NAMALWA (cell line): ENCODE measurements around the gene CBX2.
"Not testable (repeated sequence)": the region's sequence is repeated elsewhere in the genome, so short reads cannot be mapped to it uniquely, and the experiment has no call there.

Experiments used
- DNase-seq: peaks from one replicate; pipeline ENCODE4 v3.0.0-alpha.2; 2015; ENCODE audit warnings: low spot score

CBX2 gene

DNA sequence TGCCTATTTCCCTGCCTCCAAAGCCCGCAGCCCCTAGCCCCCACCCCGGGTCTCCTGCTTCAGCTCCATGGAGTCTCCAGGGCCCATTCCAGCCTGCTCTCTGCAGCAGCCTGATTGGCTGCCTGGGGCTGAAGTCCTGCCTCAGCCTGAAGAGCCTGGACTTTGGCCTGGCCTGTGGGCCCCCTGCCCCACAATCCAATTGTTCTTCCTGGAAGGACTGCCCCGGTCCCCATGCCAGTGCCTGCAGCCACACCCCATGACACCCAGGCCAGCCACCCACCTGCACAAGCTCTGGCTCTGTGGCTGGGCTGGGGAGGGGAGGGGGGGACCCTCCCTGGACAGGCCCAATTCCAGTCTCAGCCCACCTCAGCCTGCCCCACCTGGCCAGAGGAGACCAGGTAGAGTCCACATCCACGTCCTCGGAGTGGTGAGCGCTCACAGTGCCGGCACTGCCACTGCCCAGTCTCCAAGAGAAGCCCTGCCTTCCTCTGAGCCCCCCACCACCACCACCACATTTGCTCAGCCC lies 34.9 kb upstream of the CBX2 start:
- DNase-seq = no peak

DNA sequence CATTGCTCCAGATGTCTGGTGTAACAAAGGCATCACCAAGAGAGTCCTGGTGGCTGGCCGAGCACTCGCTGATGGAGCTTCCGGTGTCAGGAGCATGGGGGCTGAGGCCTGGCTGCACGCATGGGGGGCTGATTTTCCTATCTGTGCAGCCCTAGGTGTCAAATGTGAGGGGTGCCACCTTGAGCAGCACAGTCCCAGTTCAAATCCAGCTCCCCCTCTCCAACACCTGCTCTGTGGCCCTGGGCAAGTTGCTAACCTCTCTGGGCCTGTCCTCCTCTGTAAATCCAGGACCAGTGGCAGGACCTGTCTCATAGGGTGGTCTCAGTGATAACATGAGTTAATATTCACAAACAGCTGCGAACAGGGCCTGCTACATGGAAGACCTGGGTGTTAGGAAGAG lies 34.3 kb upstream of the CBX2 start:
- no peak for DNase-seq

DNA sequence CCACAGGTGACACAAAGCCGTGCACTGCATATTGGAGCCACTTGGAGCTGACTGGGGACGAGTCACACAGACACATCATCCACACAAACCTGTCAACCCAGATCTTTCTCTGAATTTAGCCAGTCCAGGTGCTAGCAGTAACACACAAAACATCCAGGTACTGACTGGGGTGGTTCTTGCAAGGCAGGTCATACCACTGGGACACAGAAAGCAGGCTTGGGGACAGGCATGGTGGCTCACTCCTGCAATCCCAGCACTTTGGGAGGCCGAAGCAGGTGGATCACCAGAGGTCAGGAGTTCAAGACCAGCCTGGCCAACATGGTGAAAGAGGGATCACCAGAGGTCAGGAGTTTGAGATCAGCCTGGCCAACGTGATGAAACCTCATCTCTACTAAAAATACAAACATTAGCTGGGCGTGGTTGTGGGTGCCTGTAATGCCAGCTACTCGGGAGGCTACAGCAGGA lies 32.3 kb upstream of the CBX2 start:
- DNase-seq = no peak

DNA sequence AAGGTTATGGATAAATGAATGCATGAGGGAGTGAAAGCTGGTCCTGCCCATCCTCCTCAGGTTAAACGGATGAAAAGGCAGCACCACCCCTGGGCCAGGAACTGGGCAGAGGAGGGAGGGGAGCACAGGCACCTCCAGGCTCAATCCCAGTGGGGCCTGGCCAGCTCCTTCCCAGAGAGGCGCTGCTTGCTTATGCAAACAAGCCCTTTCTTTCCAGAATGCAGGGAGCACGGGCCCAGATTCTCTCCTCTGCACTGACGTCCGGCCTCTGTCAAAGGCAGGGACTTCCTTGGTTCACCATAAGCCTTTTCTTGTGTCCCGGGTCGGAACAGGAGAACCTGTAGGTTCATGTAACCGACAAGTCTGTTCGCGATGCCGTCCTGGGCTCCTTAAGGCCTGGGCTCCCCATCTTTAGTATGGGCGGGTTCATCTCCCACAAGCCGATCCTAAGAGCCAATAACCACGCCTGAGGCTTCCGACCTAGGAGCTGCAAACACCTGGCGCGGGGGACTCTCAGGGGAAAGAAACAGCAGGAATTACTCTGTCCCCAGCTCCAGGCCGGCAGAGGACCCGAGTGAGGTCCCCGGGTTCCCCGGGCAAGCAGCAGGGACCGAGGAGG lies 30.9 kb upstream of the CBX2 start:
- DNase-seq = no peak

DNA sequence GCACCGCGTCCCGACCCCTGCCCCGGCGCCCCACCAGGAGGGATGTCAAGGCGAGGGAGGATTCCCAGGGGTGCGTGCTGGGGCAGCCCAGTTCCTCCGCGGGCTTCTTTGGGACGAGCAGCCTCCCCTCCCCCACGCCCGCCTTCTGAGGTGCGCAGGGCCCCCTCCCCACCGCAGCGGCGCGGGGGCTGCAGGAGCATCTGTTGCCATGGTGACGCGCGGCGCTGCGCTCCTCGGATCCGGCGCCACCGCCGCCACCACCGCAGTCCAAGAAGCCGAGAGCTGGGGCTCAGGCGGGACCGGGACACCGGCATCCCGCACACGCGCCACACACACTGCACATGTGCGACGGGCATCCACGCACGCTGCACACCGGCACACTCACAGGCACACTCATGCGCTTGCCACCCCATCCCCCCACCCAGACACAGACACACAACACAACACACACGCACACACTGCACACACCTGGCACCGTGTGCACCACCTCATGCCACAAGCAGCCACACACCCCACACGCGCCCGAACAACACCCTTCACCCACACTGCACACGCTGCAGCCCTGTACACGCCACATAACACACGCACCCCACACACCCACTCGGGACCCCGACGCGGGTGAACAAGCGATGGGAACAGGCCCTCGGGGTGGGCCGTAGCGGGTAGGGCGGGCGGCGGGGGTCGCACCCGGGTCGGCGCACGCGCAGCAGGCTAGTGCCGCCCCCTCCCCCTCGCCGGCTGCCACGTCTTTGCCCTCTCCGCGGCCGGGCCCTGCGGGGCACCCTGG lies 30.2 kb upstream of the CBX2 start:
- no peak for DNase-seq

DNA sequence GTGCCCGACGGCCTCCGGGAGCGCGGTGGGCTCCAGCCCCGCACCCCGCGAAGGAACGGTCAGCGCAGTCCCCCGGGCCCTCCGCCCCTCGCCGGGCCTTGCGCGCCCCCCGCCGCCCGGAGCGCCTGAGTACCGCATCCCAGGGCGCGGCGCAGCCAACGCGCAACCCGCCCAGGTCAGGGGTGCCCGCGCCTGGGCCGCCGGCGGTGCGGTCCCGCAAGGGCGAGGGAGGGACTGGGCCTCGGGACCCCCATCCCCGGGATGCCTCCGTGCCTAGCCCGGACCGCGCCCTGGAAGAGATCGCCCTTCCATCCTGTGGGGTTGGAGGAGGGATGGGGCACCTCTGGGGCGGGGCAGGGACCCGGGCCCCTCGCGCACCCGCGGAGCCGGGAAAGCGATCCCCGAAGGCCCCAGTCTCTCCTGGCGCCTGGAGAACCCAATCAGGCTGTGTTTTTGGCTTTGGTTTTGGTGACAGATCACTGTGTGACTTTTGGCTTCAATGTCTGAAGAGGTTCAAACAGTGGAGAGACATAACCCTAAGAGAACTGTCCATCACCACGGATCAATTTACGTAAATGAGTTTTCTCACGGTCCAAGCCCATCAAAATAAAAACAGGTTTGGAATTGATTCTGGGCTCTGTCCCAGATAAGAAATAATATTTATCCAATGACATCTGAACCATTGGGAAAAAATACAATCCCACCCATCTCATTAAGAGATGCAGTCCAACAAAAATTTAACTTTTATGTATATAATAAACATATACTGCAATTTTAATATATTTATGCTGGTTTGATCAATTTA lies 29.5 kb upstream of the CBX2 start:
- DNase-seq = no peak

DNA sequence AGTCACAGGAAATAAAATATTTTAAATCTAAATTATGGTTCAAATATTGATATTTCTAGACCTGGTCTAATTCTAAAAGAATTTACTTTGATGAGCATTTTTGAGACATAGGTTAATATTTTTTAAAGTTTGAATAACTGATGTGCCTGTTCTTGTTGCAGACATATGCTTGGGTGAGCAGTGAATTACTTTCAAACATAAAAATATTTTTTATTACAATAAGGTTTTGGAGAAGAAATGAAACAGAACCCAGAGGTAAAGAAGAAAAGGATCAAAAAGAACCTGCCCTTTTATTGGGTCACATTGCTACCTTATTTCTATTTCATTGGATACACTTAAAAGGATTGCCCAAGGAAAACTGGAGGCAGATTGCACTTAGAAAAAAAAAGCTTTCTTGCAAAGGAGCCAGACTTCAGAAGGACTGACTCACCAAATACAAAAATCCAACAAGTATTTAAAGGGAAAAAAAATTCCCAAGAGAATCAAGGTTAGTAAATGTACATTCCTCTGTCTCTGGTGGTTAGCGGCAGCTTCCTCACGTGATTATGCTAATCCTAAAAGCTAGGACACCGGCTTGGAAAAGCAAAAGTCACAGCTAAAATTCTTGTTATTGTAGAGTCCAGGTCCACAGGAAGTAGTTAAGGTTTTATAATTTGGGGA lies 28.7 kb upstream of the CBX2 start:
- DNase-seq = no peak

DNA sequence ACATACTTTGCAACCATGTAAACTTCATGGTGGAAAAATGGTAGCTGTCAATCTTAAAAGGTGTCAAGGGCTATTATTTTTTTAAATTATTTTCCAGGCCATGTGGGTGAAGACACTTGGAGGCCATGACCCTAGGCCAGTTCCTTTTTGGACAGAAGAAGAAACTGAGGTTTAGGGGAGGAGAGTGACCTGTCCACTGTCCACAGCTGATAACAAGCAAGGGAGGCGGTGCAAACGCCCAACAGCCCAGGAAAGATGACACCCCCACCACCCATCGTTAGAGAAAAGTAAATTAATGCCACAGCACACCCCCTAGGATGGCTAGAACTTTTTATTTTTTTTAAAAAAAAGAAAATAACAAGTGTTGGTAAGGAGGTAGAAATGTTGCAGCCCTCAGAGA lies 28.0 kb upstream of the CBX2 start:
- DNase-seq = no peak

DNA sequence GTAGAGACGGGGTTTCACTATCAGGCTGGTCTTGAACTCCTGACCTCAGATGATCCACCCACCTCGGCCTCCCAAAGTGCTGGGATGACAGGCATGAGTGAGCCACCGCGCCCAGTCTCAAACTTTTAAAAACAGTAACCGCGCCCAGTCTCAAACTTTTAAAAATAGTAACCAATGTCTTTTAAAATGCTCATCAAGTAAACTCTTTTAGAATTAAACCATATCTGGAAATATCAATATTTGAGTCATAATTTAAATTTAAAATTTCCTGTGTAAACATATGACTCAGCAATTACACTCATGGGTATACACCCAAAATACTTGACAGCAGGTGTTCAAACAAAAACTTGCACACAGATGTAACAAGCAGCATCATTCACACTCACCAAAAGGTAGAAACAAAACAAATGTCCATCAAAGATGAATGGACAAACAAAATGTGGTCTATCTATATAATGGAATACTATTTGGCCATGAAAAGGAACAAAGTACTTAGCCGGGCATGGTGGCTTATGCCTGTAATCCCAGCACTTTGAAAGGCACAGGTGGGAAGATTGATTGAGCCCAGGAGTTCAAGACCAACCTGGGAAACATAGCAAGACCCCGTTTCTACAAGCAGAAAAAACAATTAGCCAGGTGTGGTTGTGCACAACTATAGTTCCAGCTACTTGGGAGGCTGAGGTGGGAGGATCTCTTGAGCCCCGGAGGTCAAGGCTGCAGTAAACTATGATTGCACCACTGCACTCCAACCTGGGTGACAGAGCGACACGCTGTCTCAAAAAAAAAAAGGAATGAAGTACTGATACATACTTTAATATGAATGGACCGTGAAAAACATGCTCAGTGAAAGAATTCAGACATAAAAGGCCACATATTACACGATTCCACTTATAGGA lies 27.1 kb upstream of the CBX2 start:
- DNase-seq = no peak

DNA sequence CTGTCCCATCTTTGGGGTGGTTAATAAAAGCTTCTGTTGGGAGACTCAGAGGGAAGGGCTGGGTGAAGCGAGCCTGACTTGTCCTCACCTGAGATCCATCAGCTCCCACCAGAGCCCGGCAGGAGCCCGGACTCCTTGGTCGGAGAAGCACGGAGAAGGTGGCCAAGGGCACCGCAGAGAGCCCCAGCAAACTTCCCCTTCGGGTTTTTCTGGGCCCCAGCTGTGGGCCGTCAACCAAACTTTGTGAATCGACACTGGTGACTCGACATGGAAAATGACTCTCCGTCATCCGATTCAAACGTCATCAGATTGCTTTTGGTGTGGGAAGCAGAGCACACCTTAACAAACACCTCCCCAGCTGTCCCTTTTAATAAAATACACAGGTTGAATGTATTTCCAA lies 25.8 kb upstream of the CBX2 start:
- no peak for DNase-seq

DNA sequence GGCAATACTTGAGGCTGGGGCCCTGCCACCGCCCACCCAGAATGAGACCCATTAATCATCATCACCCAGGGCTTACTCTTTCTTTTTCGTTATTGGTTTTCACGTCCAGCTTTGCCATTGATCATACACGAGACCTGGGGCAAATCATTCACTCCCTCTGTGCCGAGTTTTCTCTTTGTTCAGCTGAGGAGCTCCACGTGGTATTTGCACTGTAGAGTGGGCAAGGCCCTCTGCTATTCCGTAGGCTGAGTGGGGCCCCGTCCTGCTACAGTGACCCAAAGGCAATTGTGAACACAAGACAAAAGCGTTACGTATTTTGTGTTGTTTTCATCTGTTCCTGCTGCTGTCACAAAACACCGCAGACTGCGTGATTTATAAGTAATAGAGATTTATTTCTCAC lies 23.6 kb upstream of the CBX2 start:
- no peak for DNase-seq

DNA sequence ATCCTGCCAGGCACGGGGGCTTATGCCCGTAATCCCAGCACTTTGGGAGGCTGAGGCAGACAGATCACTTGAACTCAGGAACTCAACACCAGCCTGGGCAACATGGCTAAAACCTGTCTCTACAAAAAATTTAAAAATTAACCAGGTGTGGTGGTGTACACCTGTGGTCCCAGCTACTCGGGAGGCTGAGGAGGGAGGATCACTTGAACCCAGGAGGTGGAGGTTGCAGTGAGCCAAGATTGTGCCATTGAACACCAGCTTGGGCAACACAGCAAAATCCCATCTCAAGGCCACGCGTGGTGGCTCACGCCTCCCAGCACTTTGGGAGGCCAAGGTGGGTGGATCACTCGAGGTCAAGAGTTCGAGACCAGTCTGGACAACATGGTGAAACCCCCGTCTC lies 23.0 kb upstream of the CBX2 start:
- DNase-seq = not testable (repeated sequence)

DNA sequence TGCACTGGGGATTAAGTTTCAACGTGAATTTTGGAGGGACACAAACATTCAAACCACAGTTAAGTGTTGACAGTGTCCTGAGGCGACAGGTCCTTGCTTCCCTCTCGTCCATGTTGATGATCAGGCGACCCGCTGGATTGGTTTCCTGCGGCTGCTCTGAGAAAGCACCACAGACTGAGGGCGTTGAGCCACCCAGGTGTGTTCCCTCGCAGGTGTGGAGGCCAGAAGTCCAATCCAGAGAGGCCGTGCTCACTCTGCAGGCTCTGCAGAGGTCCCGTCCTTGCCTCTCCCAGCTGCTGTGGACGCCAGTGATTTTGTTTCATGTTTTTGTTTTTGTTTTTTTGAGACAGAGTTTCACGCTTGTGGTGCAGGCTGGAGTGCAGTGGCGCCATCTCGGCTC lies 22.4 kb upstream of the CBX2 start:
- DNase-seq = no peak

DNA sequence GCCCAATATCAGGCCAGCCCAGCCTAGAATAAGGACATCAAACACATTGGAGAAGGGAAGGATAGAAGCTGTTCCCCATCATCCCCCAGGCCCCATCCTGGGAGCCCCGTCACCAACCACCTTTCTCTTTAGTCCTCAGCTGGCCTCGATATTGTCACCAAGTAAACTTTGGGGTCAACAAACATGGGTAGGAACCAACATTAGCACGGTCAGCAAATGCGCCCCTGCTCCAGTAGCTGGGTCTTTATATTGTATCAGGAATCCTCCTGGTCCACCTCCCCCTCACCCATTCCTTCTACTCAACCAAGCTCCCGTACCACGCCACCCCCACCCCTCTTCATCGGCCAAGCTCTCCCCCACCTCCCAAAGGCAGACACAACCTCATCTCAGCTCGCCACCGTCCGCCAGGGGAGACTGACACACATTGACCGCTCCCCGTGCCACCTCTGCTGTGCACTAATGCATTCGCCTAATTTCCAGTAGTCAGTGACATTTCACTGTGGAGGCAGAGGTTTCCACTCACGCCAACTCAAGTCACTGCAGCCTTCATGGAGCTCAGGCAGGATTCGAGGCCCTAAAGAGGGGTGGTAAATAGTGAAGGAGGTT lies 20.7 kb upstream of the CBX2 start:
- no peak for DNase-seq

DNA sequence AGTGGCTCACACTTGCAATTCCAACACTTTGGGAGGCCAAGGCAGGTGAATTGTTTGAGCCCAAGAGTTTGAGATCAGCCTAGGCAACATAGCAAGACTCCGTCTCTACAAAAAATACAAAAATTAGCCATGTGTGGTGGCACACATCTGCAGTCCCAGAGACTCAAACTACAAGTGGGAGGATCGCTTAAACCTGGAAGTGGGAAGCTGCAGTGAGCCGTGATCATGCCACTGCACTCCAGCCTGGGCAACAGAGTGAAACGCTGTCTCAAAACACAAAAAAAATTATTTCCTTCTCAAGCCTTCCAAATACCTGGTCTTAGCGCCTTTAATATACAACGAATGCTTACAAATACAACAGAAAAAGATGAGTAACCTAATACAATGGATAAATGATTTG lies 19.7 kb upstream of the CBX2 start:
- DNase-seq = no peak

DNA sequence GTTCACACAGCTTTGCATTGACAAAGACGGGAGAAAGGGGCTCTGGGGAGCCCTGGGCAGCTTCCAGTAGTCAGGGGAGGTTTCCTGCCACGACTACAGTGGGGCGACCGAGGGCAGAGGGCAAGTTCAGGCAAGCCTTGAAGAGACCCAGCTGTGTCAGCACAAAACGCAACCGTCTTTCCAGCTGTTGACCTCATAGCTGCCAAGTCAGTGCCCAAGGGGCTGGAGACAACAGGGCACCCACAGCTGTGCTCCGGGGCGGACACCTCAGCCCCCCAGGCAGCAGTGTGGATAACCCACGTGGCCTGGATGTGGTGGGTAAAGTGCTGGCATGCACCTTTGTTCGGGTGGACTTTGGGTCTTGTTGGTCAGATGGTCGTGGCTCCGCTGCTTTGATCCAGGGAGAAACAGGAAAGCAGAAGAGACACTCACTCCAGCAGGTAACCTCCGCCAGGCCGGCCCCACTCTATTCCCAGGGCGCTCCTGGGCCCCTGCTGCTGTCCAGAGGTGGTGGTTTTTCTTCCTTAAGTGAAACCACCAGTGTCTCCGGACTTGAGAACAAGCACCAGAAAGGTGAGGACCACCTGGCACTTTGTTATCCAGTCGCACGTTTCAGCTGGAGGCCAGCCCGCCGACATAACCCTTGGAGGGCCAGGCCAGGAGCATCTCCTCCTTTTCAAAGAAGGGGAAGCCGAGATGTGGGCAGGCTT lies 17.6 kb upstream of the CBX2 start:
- DNase-seq = no peak

DNA sequence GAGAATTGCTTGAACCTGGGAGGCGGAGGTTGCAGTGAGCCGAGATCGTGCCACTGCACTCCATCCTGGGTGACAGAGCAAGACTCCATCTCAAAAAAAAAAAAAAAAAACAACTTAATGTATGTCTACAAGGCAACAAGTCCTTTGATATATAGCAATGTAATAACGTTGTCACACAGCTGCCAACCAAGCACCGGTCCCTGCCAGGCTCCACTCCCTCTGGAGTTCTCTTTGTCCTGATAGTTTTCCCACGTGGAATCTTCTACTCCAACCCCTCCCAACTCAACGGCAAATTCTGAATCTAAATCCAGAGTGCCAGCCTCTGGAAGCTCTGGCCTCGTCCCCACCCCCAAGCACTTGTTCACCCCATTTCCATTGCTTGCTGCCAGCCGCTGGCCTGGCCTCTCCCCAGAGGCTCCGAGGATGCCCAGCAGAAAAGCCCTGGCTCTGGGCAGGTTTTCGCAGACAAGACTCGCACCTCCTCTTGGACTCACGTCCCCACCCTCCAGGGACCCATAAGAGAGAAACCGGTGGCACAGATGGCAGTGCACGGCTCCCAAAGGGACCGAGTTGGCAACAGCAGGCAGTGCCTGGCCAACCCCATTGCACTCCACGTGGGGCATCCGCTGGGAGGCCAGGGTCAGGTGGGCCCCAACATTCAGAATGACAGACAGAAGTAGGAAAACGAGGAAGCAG lies 15.9 kb upstream of the CBX2 start:
- DNase-seq = no peak

DNA sequence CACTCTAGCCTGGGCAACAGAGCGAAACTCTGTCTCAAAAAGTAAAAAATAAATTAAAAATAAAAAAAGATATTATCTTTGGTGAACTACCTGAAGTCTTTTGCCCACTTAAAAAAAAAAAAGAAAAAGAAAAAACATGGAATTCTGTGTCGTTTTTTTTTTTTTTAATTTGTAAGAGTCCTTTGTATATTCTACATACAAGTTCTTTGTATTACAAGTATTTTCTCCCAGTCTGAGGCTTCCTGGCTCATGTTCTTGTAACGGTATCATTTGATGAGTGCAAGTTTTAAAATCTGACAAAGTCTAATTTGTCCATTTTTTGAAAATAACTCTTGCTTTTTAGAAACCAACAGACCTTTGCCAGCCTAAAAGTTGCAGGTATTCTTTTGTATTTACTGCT lies 12.2 kb upstream of the CBX2 start:
- DNase-seq = no peak
